Measurements from ENCODE around the gene SLC7A6OS.

DNA sequence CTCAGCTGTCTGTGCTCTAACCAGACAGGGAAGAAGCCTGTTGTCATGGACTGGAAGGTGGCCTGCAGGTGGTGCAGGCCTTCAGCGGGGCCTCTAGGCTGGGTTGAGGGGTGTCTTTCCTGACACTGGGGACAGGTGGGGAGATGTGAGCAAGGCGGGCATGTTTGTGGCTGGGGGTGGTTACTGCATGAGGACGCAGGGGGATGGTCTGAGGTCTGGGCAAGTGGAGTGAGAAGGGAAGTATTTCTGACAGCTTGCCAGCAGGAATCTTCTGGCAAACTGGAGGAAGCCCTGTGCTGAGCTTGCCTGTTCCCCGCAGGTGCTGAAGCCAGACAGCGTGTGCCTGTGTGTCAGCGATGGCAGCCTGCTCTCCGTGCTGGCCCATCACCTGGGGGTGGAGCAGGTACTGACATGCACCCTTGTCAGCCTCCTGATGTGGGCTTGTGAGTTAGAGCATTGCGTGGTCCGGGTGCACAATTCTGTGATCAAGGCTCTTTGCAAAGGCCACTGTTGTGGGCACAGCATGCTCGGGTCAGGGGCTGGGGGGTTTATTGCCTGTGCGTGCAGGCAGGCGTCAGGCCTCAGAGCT, 36.2 kb upstream of the SLC7A6OS start:
- TF ChIP-seq CTCF (IDR thresholded peaks at IDR 0.05) = no peak
- no peak for TF ChIP-seq POLR2AphosphoS5 (IDR thresholded peaks at IDR 0.05)
- TF ChIP-seq POLR2A (IDR thresholded peaks at IDR 0.05) = no peak
